Activated naive CD8-positive, alpha-beta T cell treated with anti-CD3 and anti-CD28 coated beads for 36 hours (primary cell): ENCODE results near the gene MYO7A. TPM values are rescaled to one million over a fixed set of nuclear protein-coding genes. Genes with fewer than 3 reads are reported as not detected.

Experiments used
- DNase-seq: peaks from one replicate; pipeline ENCODE4 v3.0.0; 2021
- H3K27ac Mint-ChIP-seq: one replicate; pipeline ENCODE4 v1.8.0; 2022; ENCODE audit warnings: mild to moderate bottlenecking, moderate library complexity, mixed read lengths
- H3K27me3 Mint-ChIP-seq: one replicate; pipeline ENCODE4 v1.8.0; 2022; ENCODE audit warnings: mild to moderate bottlenecking, mixed read lengths
- H3K36me3 Mint-ChIP-seq: one replicate; pipeline ENCODE4 v1.8.0; 2021; ENCODE audit warnings: mild to moderate bottlenecking, mixed read lengths
- H3K4me1 Mint-ChIP-seq: one replicate; pipeline ENCODE4 v1.8.0; 2021; ENCODE audit warnings: mixed read lengths
- H3K4me3 Mint-ChIP-seq: one replicate; pipeline ENCODE4 v1.8.0; 2022; ENCODE audit warnings: mild to moderate bottlenecking, moderate library complexity, mixed read lengths
- H3K9me3 Mint-ChIP-seq: one replicate; pipeline ENCODE4 v1.8.0; 2022; ENCODE audit warnings: mixed read lengths
- total RNA-seq, 2 experiments: library from RNA; stranded (reverse); gene quantifications; one replicate each; pipeline ENCODE4 v1.2.3, GENCODE V29; 2021

The MYO7A gene
- total RNA-seq, 2 experiments from 2014 or later, result 0.06 to 0.16 TPM

GRCh38 chr11:77151804-77152509 lies 23.9 kb downstream of the MYO7A start:
- H3K4me3 Mint-ChIP-seq, result peak overlapping the region; percentile 30
- DNase-seq, result peak; percentile 79
- peaks cover 49% of the 10 kb centered on the region for H3K4me1 Mint-ChIP-seq
- no peaks in the 10 kb centered on the region for H3K9me3 Mint-ChIP-seq
- H3K36me3 Mint-ChIP-seq, result no peaks in the 10 kb centered on the region
- peak overlapping the region; percentile 68 for H3K27ac Mint-ChIP-seq
- H3K27me3 Mint-ChIP-seq, result no peaks in the 10 kb centered on the region

- no peak overlapping the region for H3K4me3 Mint-ChIP-seq
- H3K27me3 Mint-ChIP-seq, result no peaks in the 10 kb centered on the region
- H3K4me1 Mint-ChIP-seq, result peaks cover 42% of the 10 kb centered on the region
- no peaks in the 10 kb centered on the region for H3K9me3 Mint-ChIP-seq
- peak overlapping the region; percentile 68 for H3K27ac Mint-ChIP-seq
- no peak for DNase-seq
- H3K36me3 Mint-ChIP-seq, result no peaks in the 10 kb centered on the region
Observed at GRCh38 chr11:77152846-77153245, 24.8 kb downstream of the MYO7A start.

- Mint-ChIP-seq H3K27me3 (no peaks in the 10 kb centered on the region), H3K36me3 (no peaks in the 10 kb centered on the region), H3K9me3 (no peaks in the 10 kb centered on the region), H3K27ac (peak overlapping the region; percentile 36), H3K4me1 (peaks cover 37% of the 10 kb centered on the region), H3K4me3 (no peak overlapping the region)
- no peak for DNase-seq
Observed at GRCh38 chr11:77153276-77154185, 25.5 kb downstream of the MYO7A start.

GRCh38 chr11:77154381-77155081 lies 26.5 kb downstream of the MYO7A start:
- Mint-ChIP-seq H3K9me3 (no peaks in the 10 kb centered on the region), H3K4me3 (no peak overlapping the region), H3K36me3 (no peaks in the 10 kb centered on the region), H3K4me1 (peaks cover 35% of the 10 kb centered on the region), H3K27me3 (no peaks in the 10 kb centered on the region), H3K27ac (no peak overlapping the region)
- DNase-seq, result no peak

GRCh38 chr11:77155082-77155475 lies 27.0 kb downstream of the MYO7A start:
- Mint-ChIP-seq H3K36me3 (no peaks in the 10 kb centered on the region), H3K4me3 (no peak overlapping the region), H3K27ac (no peak overlapping the region), H3K27me3 (no peaks in the 10 kb centered on the region), H3K4me1 (peaks cover 35% of the 10 kb centered on the region), H3K9me3 (no peaks in the 10 kb centered on the region)
- no peak for DNase-seq

GRCh38 chr11:77155556-77156130 lies 27.6 kb downstream of the MYO7A start:
- H3K4me1 Mint-ChIP-seq, result peaks cover 35% of the 10 kb centered on the region
- H3K27me3 Mint-ChIP-seq, result no peaks in the 10 kb centered on the region
- H3K36me3 Mint-ChIP-seq, result no peaks in the 10 kb centered on the region
- H3K4me3 Mint-ChIP-seq, result no peak overlapping the region
- no peaks in the 10 kb centered on the region for H3K9me3 Mint-ChIP-seq
- H3K27ac Mint-ChIP-seq, result no peak overlapping the region
- DNase-seq, result no peak

- no peak for DNase-seq
- H3K4me3 Mint-ChIP-seq, result no peak overlapping the region
- H3K36me3 Mint-ChIP-seq, result no peaks in the 10 kb centered on the region
- no peaks in the 10 kb centered on the region for H3K27me3 Mint-ChIP-seq
- H3K9me3 Mint-ChIP-seq, result no peaks in the 10 kb centered on the region
- peaks cover 30% of the 10 kb centered on the region for H3K4me1 Mint-ChIP-seq
- no peak overlapping the region for H3K27ac Mint-ChIP-seq
Observed at GRCh38 chr11:77156396-77157195, 28.6 kb downstream of the MYO7A start.

GRCh38 chr11:77158041-77158695 lies 30.1 kb downstream of the MYO7A start:
- Mint-ChIP-seq H3K27me3 (no peaks in the 10 kb centered on the region), H3K4me3 (no peak overlapping the region)

GRCh38 chr11:77159219-77159936 lies 31.3 kb downstream of the MYO7A start:
- no peak for DNase-seq
- Mint-ChIP-seq H3K4me1 (peaks cover 5% of the 10 kb centered on the region), H3K9me3 (no peaks in the 10 kb centered on the region), H3K4me3 (no peak overlapping the region), H3K36me3 (no peaks in the 10 kb centered on the region), H3K27ac (no peak overlapping the region), H3K27me3 (no peaks in the 10 kb centered on the region)

More at GRCh38 chr11:77158041-77158695, 30.1 kb downstream of the MYO7A start:
- H3K4me1 Mint-ChIP-seq, result peaks cover 14% of the 10 kb centered on the region
- no peaks in the 10 kb centered on the region for H3K9me3 Mint-ChIP-seq
- no peak overlapping the region for H3K27ac Mint-ChIP-seq
- H3K36me3 Mint-ChIP-seq, result no peaks in the 10 kb centered on the region
- no peak for DNase-seq

- Mint-ChIP-seq H3K36me3 (no peaks in the 10 kb centered on the region), H3K27ac (no peak overlapping the region), H3K9me3 (no peaks in the 10 kb centered on the region), H3K27me3 (no peaks in the 10 kb centered on the region), H3K4me1 (peaks cover 5% of the 10 kb centered on the region), H3K4me3 (no peak overlapping the region)
- DNase-seq, result no peak
Observed at GRCh38 chr11:77159937-77160495, 32.0 kb downstream of the MYO7A start.

GRCh38 chr11:77163271-77163670 lies 35.2 kb downstream of the MYO7A start:
- no peaks in the 10 kb centered on the region for H3K9me3 Mint-ChIP-seq
- no peak for DNase-seq
- no peak overlapping the region for H3K4me3 Mint-ChIP-seq
- no peak overlapping the region for H3K27ac Mint-ChIP-seq
- H3K36me3 Mint-ChIP-seq, result no peaks in the 10 kb centered on the region
- no peaks in the 10 kb centered on the region for H3K27me3 Mint-ChIP-seq
- no peaks in the 10 kb centered on the region for H3K4me1 Mint-ChIP-seq

- no peak for DNase-seq
- H3K27ac Mint-ChIP-seq, result no peak overlapping the region
- H3K27me3 Mint-ChIP-seq, result no peaks in the 10 kb centered on the region
- no peak overlapping the region for H3K4me3 Mint-ChIP-seq
- H3K9me3 Mint-ChIP-seq, result no peaks in the 10 kb centered on the region
- no peaks in the 10 kb centered on the region for H3K36me3 Mint-ChIP-seq
- no peaks in the 10 kb centered on the region for H3K4me1 Mint-ChIP-seq
Observed at GRCh38 chr11:77165066-77165465, 37.0 kb downstream of the MYO7A start.

GRCh38 chr11:77166021-77166420 lies 38.0 kb downstream of the MYO7A start:
- Mint-ChIP-seq H3K27me3 (no peaks in the 10 kb centered on the region), H3K4me1 (no peaks in the 10 kb centered on the region), H3K36me3 (no peaks in the 10 kb centered on the region), H3K4me3 (no peak overlapping the region), H3K9me3 (no peaks in the 10 kb centered on the region), H3K27ac (no peak overlapping the region)
- no peak for DNase-seq
